Mononuclear cell (primary cell): ENCODE results near the gene DPY30. TPM values are rescaled to one million over a fixed set of nuclear protein-coding genes. Genes with fewer than 3 reads are reported as not detected.

Source experiments
- H3K27me3 ChIP-seq: 2 replicates; pipeline ENCODE4 v1.6.0; 2011; ENCODE audit warnings: low read length, control low read depth; ENCODE audit not compliant: insufficient read depth
- H3K4me1 ChIP-seq: 2 replicates; pipeline ENCODE4 v1.5.1; 2011; ENCODE audit warnings: mild to moderate bottlenecking, low read length, control low read depth; ENCODE audit not compliant: insufficient read depth
- H3K4me3 ChIP-seq: 2 replicates; pipeline ENCODE4 v1.5.1; 2011; ENCODE audit warnings: mild to moderate bottlenecking, low read length, moderate library complexity
- H3K9me3 ChIP-seq: 2 replicates; pipeline ENCODE4 v1.5.1; 2011; ENCODE audit warnings: low read depth, mild to moderate bottlenecking, control low read depth, low read length
- total RNA-seq: library from RNA; depleted of rRNA; stranded (reverse); fragments of >200 nt; gene quantifications from one replicate; pipeline ENCODE4 v1.2.3, GENCODE V29; 2012

The DPY30 gene
- total RNA-seq, 1 donor, result 9.3 TPM

- H3K9me3 ChIP-seq, result no peaks in the 10 kb centered on the region
- no peaks in the 10 kb centered on the region for H3K27me3 ChIP-seq
- peaks cover 30% of the 10 kb centered on the region for H3K4me1 ChIP-seq
- H3K4me3 ChIP-seq, result no peak overlapping the region
Measured at GRCh38 chr2:31996571-31997150, 42.9 kb downstream of the DPY30 start.

- H3K9me3 ChIP-seq, result no peaks in the 10 kb centered on the region
- H3K27me3 ChIP-seq, result no peaks in the 10 kb centered on the region
- no peak overlapping the region for H3K4me3 ChIP-seq
- peaks cover 10% of the 10 kb centered on the region for H3K4me1 ChIP-seq
Measured at GRCh38 chr2:31992934-31993333, 46.7 kb downstream of the DPY30 start.

GRCh38 chr2:31992025-31992579, 47.5 kb downstream of the DPY30 start:
- Histone ChIP-seq H3K27me3 (no peaks in the 10 kb centered on the region), H3K4me1 (peaks cover 8% of the 10 kb centered on the region), H3K4me3 (no peak overlapping the region), H3K9me3 (no peaks in the 10 kb centered on the region)

- peaks cover 3% of the 10 kb centered on the region for H3K4me1 ChIP-seq
- no peak overlapping the region for H3K4me3 ChIP-seq
- H3K9me3 ChIP-seq, result no peaks in the 10 kb centered on the region
- H3K27me3 ChIP-seq, result no peaks in the 10 kb centered on the region
Measured at GRCh38 chr2:31989946-31990345, 49.7 kb downstream of the DPY30 start.

GRCh38 chr2:31987454-31988220, 52.0 kb downstream of the DPY30 start:
- H3K4me3 ChIP-seq, result no peak overlapping the region
- peaks cover 3% of the 10 kb centered on the region for H3K4me1 ChIP-seq
- no peaks in the 10 kb centered on the region for H3K27me3 ChIP-seq
- no peaks in the 10 kb centered on the region for H3K9me3 ChIP-seq

GRCh38 chr2:31986906-31987305, 52.7 kb downstream of the DPY30 start:
- Histone ChIP-seq H3K27me3 (no peaks in the 10 kb centered on the region), H3K4me3 (no peak overlapping the region), H3K9me3 (no peaks in the 10 kb centered on the region), H3K4me1 (peaks cover 3% of the 10 kb centered on the region)

GRCh38 chr2:31983762-31984467, 55.7 kb downstream of the DPY30 start:
- Histone ChIP-seq H3K27me3 (no peaks in the 10 kb centered on the region), H3K9me3 (no peaks in the 10 kb centered on the region), H3K4me3 (no peak overlapping the region), H3K4me1 (peaks cover 15% of the 10 kb centered on the region)

GRCh38 chr2:31980674-31981356, 58.8 kb downstream of the DPY30 start:
- H3K9me3 ChIP-seq, result no peaks in the 10 kb centered on the region
- H3K4me3 ChIP-seq, result no peak overlapping the region
- no peaks in the 10 kb centered on the region for H3K27me3 ChIP-seq
- peaks cover 12% of the 10 kb centered on the region for H3K4me1 ChIP-seq

- H3K4me1 ChIP-seq, result peaks cover 12% of the 10 kb centered on the region
- no peak overlapping the region for H3K4me3 ChIP-seq
- no peaks in the 10 kb centered on the region for H3K27me3 ChIP-seq
- H3K9me3 ChIP-seq, result no peaks in the 10 kb centered on the region
Measured at GRCh38 chr2:31979956-31980355, 59.6 kb downstream of the DPY30 start.

GRCh38 chr2:31979018-31979417, 60.6 kb downstream of the DPY30 start:
- no peaks in the 10 kb centered on the region for H3K9me3 ChIP-seq
- H3K4me3 ChIP-seq, result no peak overlapping the region
- no peaks in the 10 kb centered on the region for H3K27me3 ChIP-seq
- H3K4me1 ChIP-seq, result peaks cover 12% of the 10 kb centered on the region

- Histone ChIP-seq H3K4me3 (no peak overlapping the region), H3K27me3 (no peaks in the 10 kb centered on the region), H3K4me1 (peaks cover 12% of the 10 kb centered on the region), H3K9me3 (no peaks in the 10 kb centered on the region)
Measured at GRCh38 chr2:31978436-31978835, 61.2 kb downstream of the DPY30 start.

Other genes starting within 250 kb of the DPY30 start
- gene MEMO1, start 28.8 kb downstream of the DPY30 start, total RNA-seq, result 41.7 TPM
- gene SPAST, start 23.8 kb upstream of the DPY30 start, total RNA-seq, result 47.3 TPM
- gene SLC30A6, start 126.1 kb upstream of the DPY30 start, total RNA-seq, result 8.5 TPM
- gene NLRC4, start 225.1 kb upstream of the DPY30 start, total RNA-seq, result 3.0 TPM
- 15.3 TPM for gene YIPF4, start 238.1 kb upstream of the DPY30 start, total RNA-seq